Neuronal stem cell (in vitro differentiated cells): ENCODE measurements around the gene RNF20.
A peak's percentile ranks its signal among the peaks of the same experiment; 100 is the strongest.
"Not testable (repeated sequence)": the region's sequence is repeated elsewhere in the genome, so short reads cannot be mapped to it uniquely, and the experiment has no call there.

Experiments used
- DNase-seq: peaks from one replicate; pipeline ENCODE4 v3.0.0-alpha.2; 2013; ENCODE audit warnings: low spot score
- H2AFZ ChIP-seq: one replicate; pipeline ENCODE4 v1.6.1; 2013; ENCODE audit warnings: mild to moderate bottlenecking, low read length, inconsistent platforms
- H2AK5ac ChIP-seq: 2 replicates; pipeline ENCODE4 v1.6.1; 2013; ENCODE audit warnings: low read depth, mild to moderate bottlenecking, inconsistent platforms, low read length, moderate library complexity, mixed read lengths
- H2BK120ac ChIP-seq: 2 replicates; pipeline ENCODE4 v1.6.1; 2013; ENCODE audit warnings: low read depth, mild to moderate bottlenecking, inconsistent platforms, low read length, moderate library complexity, mixed read lengths
- H2BK12ac ChIP-seq: one replicate; pipeline ENCODE4 v1.6.1; 2013; ENCODE audit warnings: low read length, inconsistent platforms
- H2BK15ac ChIP-seq: 2 replicates; pipeline ENCODE4 v1.6.1; 2013; ENCODE audit warnings: mild to moderate bottlenecking, low read length, inconsistent platforms, mixed read lengths
- H2BK5ac ChIP-seq: one replicate; pipeline ENCODE4 v1.6.1; 2013; ENCODE audit warnings: inconsistent platforms, mild to moderate bottlenecking, low read length, moderate library complexity
- H3K14ac ChIP-seq: one replicate; pipeline ENCODE4 v1.6.1; 2013; ENCODE audit warnings: low read length, inconsistent platforms
- H3K18ac ChIP-seq: 2 replicates; pipeline ENCODE4 v1.6.1; 2013; ENCODE audit warnings: low read length, inconsistent platforms
- H3K23ac ChIP-seq: 2 replicates; pipeline ENCODE4 v1.6.1; 2013; ENCODE audit warnings: low read depth, mild to moderate bottlenecking, mixed read lengths, low read length, inconsistent platforms; ENCODE audit not compliant: poor library complexity
- H3K27ac ChIP-seq: replicated peaks from 3 replicates; pipeline ENCODE4 v1.5.1; 2013; ENCODE audit warnings: low read length, inconsistent platforms
- H3K27me3 ChIP-seq, 3 experiments: 2 replicates each; pipeline ENCODE4 v1.6.1; 2013; ENCODE audit warnings: low read length in 3 of 3, mild to moderate bottlenecking in 2 of 3, inconsistent platforms in 1 of 3, low read depth in 1 of 3, mixed read lengths in 1 of 3, moderate library complexity in 1 of 3; ENCODE audit not compliant: control insufficient read depth in 3 of 3, insufficient read depth in 3 of 3
- H3K36me3 ChIP-seq, 2 donors: replicated peaks in 1 of 2; 2 replicates each; pipeline ENCODE4 v1.6.1; 2013; ENCODE audit warnings: low read length in 2 of 2; ENCODE audit not compliant: control insufficient read depth in 2 of 2, insufficient read depth in 2 of 2
- H3K4ac ChIP-seq: 2 replicates; pipeline ENCODE4 v1.6.1; 2013; ENCODE audit warnings: inconsistent platforms, mild to moderate bottlenecking, low read length, moderate library complexity
- H3K4me1 ChIP-seq, 2 donors: 1 replicate in 1 of 2; 2 replicates in 1 of 2; pipeline ENCODE4 v1.6.1; 2013; ENCODE audit warnings: low read length in 2 of 2, low read depth in 1 of 2; ENCODE audit not compliant: control insufficient read depth in 2 of 2, insufficient read depth in 1 of 2
- H3K4me2 ChIP-seq: one replicate; pipeline ENCODE4 v1.6.1; 2013; ENCODE audit warnings: mild to moderate bottlenecking, low read length, inconsistent platforms; ENCODE audit not compliant: insufficient read depth, poor library complexity, severe bottlenecking
- H3K4me3 ChIP-seq, 2 donors: 2 replicates each; pipeline ENCODE4 v1.5.1; 2013; ENCODE audit warnings: low read length in 2 of 2, mild to moderate bottlenecking in 2 of 2, inconsistent platforms in 1 of 2, moderate library complexity in 1 of 2
- H3K79me1 ChIP-seq: one replicate; pipeline ENCODE4 v1.6.1; 2013; ENCODE audit warnings: low read depth, mild to moderate bottlenecking, inconsistent platforms, low read length, moderate library complexity
- H3K9ac ChIP-seq: one replicate; pipeline ENCODE4 v1.6.1; 2013; ENCODE audit warnings: mild to moderate bottlenecking, low read depth, low read length, inconsistent platforms; ENCODE audit not compliant: poor library complexity
- H3K9me3 ChIP-seq, 2 donors: replicated peaks in 1 of 2; 2 replicates each; pipeline versions ENCODE3 to v1.6.1; 2013; ENCODE audit warnings: low read length in 2 of 2, mild to moderate bottlenecking in 2 of 2, inconsistent platforms in 1 of 2, low read depth in 1 of 2, mixed read lengths in 1 of 2, moderate library complexity in 1 of 2; ENCODE audit not compliant: control insufficient read depth in 2 of 2, insufficient read depth in 1 of 2
- H4K8ac ChIP-seq: one replicate; pipeline ENCODE4 v1.6.1; 2013; ENCODE audit warnings: low read depth, mild to moderate bottlenecking, inconsistent platforms, low read length, moderate library complexity
- H4K91ac ChIP-seq: one replicate; pipeline ENCODE4 v1.6.1; 2013; ENCODE audit warnings: low read length, low read depth, mild to moderate bottlenecking, inconsistent platforms; ENCODE audit not compliant: poor library complexity
- WGBS, 2 donors: extraction: QIAGEN DNeasy Blood & Tissue Kit; methylation state at CpG; one replicate each; pipeline ENCODE4 v1.1.7; 2013; ENCODE audit warnings: missing lambda C conversion rate in 2 of 2, mixed read lengths in 1 of 2; ENCODE audit not compliant: insufficient read length in 2 of 2, insufficient replicate concordance in 1 of 2; ENCODE audit errors: extremely low coverage in 2 of 2; 5-methylcytosine and 5-hydroxymethylcytosine counted together

The RNF20 gene

DNA sequence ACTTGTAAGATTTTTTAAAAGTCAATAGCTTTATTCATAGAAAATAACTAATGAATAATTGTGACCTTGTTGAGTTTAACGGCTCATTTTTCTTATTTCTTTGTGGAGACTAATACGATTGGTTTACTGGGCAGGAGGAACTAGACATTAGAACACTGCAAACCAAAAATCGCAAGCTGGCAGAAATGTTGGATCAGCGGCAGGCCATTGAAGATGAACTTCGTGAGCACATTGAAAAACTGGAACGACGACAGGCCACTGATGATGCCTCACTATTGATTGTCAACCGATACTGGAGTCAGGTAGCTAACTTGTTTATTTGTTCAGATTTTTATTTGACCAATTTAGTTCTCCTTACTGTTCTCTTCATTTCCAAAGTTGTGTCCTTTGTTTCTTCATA, 6.4 kb downstream of the RNF20 start:
- Histone ChIP-seq H3K9me3 (no peaks in the 10 kb centered on the region), H2BK15ac (no peak overlapping the region), H3K9ac (no peak overlapping the region), H2BK120ac (no peak overlapping the region), H4K91ac (no peak overlapping the region), H4K8ac (no peak overlapping the region), H3K36me3 (peaks cover 20 to 99% of the 10 kb centered on the region in 2 donors), H3K79me1 (peaks cover 3% of the 10 kb centered on the region), H3K23ac (no peak overlapping the region), H3K27me3 (no peaks in the 10 kb centered on the region), H3K4me2 (no peak overlapping the region), H2BK5ac (no peak overlapping the region), H2AK5ac (no peak overlapping the region), H3K14ac (no peak overlapping the region), H3K4me1 (no peaks in the 10 kb centered on the region), H3K18ac (no peak overlapping the region), H3K4ac (no peak overlapping the region), H2BK12ac (no peak overlapping the region), H3K27ac (no peak overlapping the region), H3K4me3 (no peak overlapping the region), H2AFZ (no peak overlapping the region)
- no peak for DNase-seq
- WGBS, 2 donors, result no CpG with 5 or more reads among the region's 8 CpGs

DNA sequence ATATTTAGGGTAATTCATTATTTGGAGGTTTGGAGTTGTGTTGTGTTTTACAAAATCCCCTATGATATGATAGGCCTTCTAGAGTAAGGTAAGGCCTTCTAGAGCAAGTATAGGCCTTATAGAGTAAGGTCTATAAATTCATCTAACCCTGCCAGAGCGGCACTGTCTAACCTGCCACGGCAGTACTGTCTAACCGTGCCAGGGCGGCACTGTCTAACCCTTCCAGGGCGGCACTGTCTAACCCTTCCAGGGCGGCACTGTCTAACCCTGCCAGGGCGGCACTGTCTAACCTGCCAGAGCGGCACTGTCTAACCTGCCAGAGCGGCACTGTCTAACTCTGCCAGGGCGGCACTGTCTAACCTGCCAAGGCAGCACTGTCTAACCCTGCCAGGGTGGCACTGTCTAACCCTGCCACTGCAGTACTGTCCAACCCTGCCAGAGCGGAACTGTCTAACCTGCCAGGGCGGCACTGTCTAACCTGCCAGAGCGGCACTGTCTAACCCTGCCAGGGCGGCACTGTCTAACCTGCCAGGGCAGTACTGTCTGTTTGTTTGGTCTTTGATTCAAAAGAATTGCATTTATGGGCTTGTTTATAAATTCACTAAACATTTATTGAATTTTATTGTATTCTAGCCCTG, 9.6 kb downstream of the RNF20 start:
- Histone ChIP-seq H3K36me3 (peaks cover 26 to 100% of the 10 kb centered on the region in 2 donors), H4K8ac (no peak overlapping the region), H3K23ac (no peak overlapping the region), H3K4me1 (no peaks in the 10 kb centered on the region), H2BK15ac (no peak overlapping the region), H2AFZ (no peak overlapping the region), H3K27ac (no peak overlapping the region), H3K9ac (no peak overlapping the region), H2BK12ac (no peak overlapping the region), H4K91ac (no peak overlapping the region), H3K4me3 (no peak overlapping the region), H2AK5ac (no peak overlapping the region), H2BK5ac (no peak overlapping the region), H3K14ac (peak overlapping the region; percentile 11), H3K9me3 (no peaks in the 10 kb centered on the region), H3K27me3 (no peaks in the 10 kb centered on the region), H3K4me2 (no peak overlapping the region), H2BK120ac (no peak overlapping the region), H3K18ac (no peak overlapping the region), H3K79me1 (peaks cover 3% of the 10 kb centered on the region), H3K4ac (no peak overlapping the region)
- no peak for DNase-seq
- WGBS, 2 donors, result no CpG with 5 or more reads among the region's 14 CpGs

DNA sequence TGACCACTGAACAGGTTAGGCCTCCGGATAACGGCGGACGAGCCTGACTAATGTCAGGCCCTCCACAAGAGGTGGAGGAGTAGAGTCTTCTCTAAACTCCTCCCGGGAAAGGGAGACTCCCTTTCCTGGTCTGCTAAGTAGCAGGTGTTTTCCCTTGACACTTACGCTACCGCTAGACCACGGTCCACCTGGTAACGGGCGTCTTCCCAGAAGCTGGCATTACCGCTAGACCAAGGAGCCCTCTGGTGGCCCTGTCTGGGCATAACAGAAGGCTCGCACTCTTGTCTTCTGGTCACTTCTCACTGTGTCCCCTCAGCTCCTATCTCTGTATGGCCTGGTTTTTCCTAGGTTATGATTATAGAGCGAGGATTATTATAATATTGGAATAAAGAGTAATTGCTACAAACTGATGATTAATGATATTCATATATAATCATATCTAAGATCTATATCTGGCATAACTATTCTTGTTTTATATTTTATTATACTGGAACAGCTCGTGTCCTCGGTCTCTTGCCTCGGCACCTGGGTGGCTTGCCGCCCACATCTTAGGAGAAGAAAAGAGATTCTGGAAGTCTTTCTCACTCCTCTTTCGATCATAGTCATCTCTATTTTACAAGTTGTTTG, 15.9 kb downstream of the RNF20 start:
- not testable (repeated sequence) for H4K91ac ChIP-seq, H2AK5ac ChIP-seq, H2AFZ ChIP-seq, H3K14ac ChIP-seq, H2BK5ac ChIP-seq, H3K18ac ChIP-seq, H2BK15ac ChIP-seq, H3K79me1 ChIP-seq, H3K23ac ChIP-seq, H3K4me2 ChIP-seq, H3K9me3 ChIP-seq, H2BK12ac ChIP-seq, DNase-seq, H2BK120ac ChIP-seq, H4K8ac ChIP-seq, H3K27ac ChIP-seq, H3K4ac ChIP-seq, H3K4me3 ChIP-seq, H3K4me1 ChIP-seq, H3K27me3 ChIP-seq, H3K9ac ChIP-seq
- WGBS, 2 donors, result no CpG with 5 or more reads among the region's 18 CpGs
- H3K36me3 ChIP-seq, result peaks cover 29 to 97% of the 10 kb centered on the region in 2 donors

DNA sequence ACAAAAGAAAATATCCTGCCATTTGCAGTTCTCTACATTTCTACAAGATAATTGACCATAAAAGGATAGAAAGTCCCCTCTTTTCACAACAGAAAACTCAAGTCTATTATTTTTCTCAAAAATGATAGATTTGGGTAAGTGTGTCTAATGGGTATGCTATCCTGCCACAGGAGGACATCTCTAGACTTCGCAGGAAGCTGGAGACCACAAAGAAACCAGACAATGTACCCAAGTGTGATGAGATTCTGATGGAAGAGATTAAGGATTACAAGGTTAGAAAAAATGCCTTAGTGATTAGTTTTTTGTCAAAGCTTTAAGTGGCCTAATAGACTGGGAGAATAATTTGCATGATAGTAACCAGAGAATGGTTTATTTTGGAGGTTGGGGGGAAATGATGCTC, 28.1 kb downstream of the RNF20 start:
- no peak overlapping the region for H3K4ac ChIP-seq
- no peaks in the 10 kb centered on the region for H3K27me3 ChIP-seq
- peaks cover 0 to 13% of the 10 kb centered on the region in 2 donors for H3K9me3 ChIP-seq
- no peak overlapping the region for H2AFZ ChIP-seq
- no peaks in the 10 kb centered on the region for H3K79me1 ChIP-seq
- no peak overlapping the region for H4K91ac ChIP-seq
- no peak for DNase-seq
- H3K4me1 ChIP-seq, result no peaks in the 10 kb centered on the region
- H2BK15ac ChIP-seq, result no peak overlapping the region
- no peak overlapping the region for H2BK12ac ChIP-seq
- no peak overlapping the region for H3K4me2 ChIP-seq
- WGBS, 2 donors, result no CpG with 5 or more reads among the region's 1 CpG
- no peak overlapping the region for H2BK120ac ChIP-seq
- no peak overlapping the region for H4K8ac ChIP-seq
- no peak overlapping the region for H2BK5ac ChIP-seq
- H3K36me3 ChIP-seq, result peaks cover 20 to 99% of the 10 kb centered on the region in 2 donors
- no peak overlapping the region for H3K4me3 ChIP-seq
- no peak overlapping the region for H3K27ac ChIP-seq
- H3K14ac ChIP-seq, result no peak overlapping the region
- H3K18ac ChIP-seq, result no peak overlapping the region
- no peak overlapping the region for H2AK5ac ChIP-seq
- H3K9ac ChIP-seq, result no peak overlapping the region
- H3K23ac ChIP-seq, result no peak overlapping the region
